Measurements from ENCODE around the gene CYP27B1. TPM values are rescaled to one million over a fixed set of nuclear protein-coding genes. Genes with fewer than 3 reads are reported as not detected.

Gene CYP27B1
- polyA plus RNA-seq, 1 experiment, result 0.29 TPM

DNA sequence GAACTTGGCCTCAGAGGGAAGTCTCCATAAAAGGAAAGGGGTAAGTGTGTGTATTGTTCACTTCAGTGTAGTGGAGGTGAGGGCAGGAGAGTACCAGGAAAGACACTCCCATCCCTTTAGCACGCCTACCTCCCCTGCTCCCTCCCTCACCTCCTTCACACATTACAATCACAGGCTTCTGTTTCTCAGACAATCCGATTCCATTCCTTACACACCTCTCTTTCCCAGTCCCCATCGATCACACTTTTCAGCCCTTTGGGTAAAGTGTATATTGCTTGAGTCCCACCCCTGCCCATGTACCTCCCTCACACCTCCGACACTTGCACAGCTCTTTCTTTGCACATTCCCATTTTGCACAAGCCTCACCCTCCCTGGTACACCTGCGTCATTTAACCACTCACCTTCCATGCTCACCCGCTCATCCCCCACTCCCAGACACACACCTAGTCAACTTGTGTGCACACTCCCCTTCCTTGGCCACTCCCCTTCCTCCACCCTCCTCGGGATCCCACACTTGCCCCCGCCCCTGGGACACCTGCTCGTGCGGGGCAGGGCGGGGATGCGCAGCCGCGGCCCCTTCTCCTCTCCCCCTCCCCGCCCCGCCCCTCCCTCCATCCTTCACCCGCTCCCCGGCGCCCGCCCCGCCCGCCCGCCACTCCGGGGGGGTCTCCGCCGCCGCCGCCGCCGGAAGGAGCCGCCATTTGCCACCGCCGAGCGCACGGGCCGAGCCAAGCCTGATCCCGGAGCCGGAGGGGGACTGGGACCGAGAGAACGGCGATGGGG is 12.3 kb downstream of the CYP27B1 start, which contains the start of gene MARCHF9:
TSS of gene MARCHF9 (plus strand) at position 693 of the 783 bp plus-strand sequence. CDS start 426 bp downstream, outside the sequence.
- Histone ChIP-seq H3K9me3 (ENCODE audit: control insufficient read depth, insufficient read depth, low read length) (no peaks in the 10 kb centered on the region; the same call in 1 of the 2 replicates), H3K27me3 (ENCODE audit: control insufficient read depth, insufficient read depth, low read length) (peaks cover 15% of the 10 kb centered on the region), H3K4me3 (ENCODE audit: low read depth, low read length) (peak within 1 kb of the TSS; percentile 61), H3K27ac (ENCODE audit: low read depth, low read length) (no peak within 1 kb of the TSS)
- TF ChIP-seq CTCF (IDR thresholded peaks at IDR 0.05; ENCODE audit: low read depth, low read length), result no peak
- CTCF ChIA-PET, result no interaction called here
- POLR2A ChIA-PET, result interaction anchor here (0.6 to 1.0 kb wide), 2 partner anchors 18 to 172 kb away, joined by 3 read pairs; partner anchors contain the start of gene EEF1AKMT3
- no peak for DNase-seq (ENCODE audit: low read depth, low spot score)

DNA sequence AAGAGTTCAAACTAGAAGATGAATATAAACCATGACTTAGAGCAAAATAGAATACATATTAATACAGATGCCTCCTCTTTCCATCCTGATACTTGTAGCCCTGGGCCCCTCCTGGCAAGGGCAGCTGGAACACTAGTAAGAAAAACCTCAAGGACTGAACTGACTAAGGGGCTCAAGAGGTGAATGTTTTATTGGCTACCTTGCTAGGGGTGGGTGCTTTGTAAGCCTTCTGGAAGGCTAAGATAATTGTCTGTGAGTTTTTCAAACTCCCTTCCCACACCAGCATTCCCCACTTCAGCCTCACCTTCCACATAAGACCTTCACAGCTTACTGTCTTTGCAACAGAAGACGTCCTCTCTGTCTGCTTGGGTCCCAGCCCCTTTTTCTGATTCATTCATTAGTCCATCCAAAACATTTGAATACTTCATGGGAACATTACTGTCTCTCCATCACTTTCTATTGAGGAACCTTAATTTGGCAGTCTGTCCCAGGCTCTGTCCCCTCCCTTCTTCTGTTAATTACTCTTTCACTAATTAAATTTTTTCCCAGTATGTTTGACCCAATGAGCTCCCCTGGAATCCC is 13.0 kb downstream of the CYP27B1 start:
- no peak for TF ChIP-seq CTCF (IDR thresholded peaks at IDR 0.05; ENCODE audit: low read depth, low read length)
- no peak overlapping the region for H3K27ac ChIP-seq (ENCODE audit: low read depth, low read length)
- DNase-seq (ENCODE audit: low read depth, low spot score), result no peak
- ChIA-PET CTCF (no interaction called here), POLR2A (interaction anchor here (0.6 kb wide), 1 partner anchor 171 kb away, joined by 3 read pairs; no protein-coding TSS in a partner anchor)
- peaks cover 15% of the 10 kb centered on the region for H3K27me3 ChIP-seq (ENCODE audit: control insufficient read depth, insufficient read depth, low read length)
- H3K4me3 ChIP-seq (ENCODE audit: low read depth, low read length), result no peak overlapping the region
- H3K9me3 ChIP-seq (ENCODE audit: control insufficient read depth, insufficient read depth, low read length), result no peaks in the 10 kb centered on the region; the same call in 1 of the 2 replicates

DNA sequence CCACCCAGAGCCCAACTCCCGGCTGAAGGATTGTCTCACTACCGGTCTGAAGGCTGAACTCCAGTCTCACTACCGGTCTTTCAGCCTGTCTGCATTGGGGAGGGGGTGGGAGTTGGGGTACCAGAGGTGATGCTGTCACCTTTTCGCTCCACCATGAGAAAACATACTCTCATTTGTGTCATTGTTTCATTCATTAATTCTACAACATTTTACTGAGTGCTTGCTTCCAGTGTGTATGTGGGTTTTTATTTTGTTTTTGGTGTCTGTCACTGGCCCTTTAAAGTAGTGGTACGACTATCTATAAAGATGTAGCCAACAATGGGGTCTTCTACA is 14.2 kb downstream of the CYP27B1 start:
- CTCF ChIA-PET, result interaction anchor here (1.0 kb wide), 1 partner anchor 27 kb away, joined by 4 read pairs; no protein-coding TSS in a partner anchor

DNA sequence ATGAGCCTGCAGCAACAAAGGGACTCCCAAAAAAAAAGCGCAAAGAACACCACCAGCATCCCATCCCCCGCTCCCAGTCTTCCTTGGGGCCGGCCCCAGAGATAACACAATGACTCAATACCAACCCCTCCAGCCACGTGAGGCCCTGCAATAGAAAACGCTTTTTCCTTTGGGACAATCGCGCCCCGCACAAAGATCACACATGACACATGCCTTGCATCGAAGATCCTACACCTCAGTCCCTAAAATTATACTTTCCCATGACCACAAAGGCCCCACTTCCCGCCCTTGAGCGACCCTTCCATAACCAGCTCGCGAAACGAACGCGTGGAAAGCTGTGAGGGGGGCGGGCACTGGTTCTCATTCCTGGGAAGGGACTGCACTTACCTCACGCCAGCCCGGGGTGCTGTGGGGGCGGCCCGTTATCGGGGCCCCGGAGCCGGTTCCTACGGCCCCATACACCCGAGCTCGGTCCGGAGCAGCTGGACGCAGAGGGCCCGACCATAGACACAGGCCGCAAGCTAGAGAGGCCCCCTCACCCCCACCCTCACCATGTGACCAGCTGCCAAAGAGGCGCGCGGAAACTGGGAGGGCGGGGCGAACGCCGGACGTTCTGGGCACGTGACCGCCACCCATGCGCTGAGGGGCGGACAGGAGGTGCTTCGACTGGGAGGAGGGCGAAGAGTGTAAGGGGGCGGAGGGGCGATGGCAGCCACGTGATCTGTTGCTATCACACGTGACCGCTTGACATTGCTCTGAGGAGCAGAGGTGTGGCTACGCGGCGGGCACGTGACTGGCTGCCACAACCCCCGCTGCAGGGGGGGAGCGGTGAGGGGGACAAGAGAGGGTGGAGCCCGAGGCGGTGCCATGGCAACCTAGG is 14.8 kb downstream of the CYP27B1 start, which contains the start of gene CDK4:
TSS of gene CDK4 (minus strand) at position 523 of the 880 bp plus-strand sequence. CDS start 593 bp downstream, outside the sequence.
- POLR2A ChIA-PET, result interaction anchor here (0.5 to 1.2 kb wide), 3 partner anchors 13 to 95 kb away, joined by 4 to 6 read pairs (median 5); partner anchors contain the start of genes CTDSP2, EEF1AKMT3 and METTL1
- CTCF ChIA-PET, result interaction anchor here (1.0 kb wide), 1 partner anchor 26 kb away, joined by 4 read pairs; no protein-coding TSS in a partner anchor
- peaks cover 15% of the 10 kb centered on the region for H3K27me3 ChIP-seq (ENCODE audit: control insufficient read depth, insufficient read depth, low read length)
- H3K9me3 ChIP-seq (ENCODE audit: control insufficient read depth, insufficient read depth, low read length), result no peaks in the 10 kb centered on the region; the same call in 1 of the 2 replicates
- peak within 1 kb of the TSS; percentile 91 for H3K4me3 ChIP-seq (ENCODE audit: low read depth, low read length)
- DNase-seq (ENCODE audit: low read depth, low spot score), result peak; percentile 100
- peak within 1 kb of the TSS; percentile 91 for H3K27ac ChIP-seq (ENCODE audit: low read depth, low read length)
- TF ChIP-seq CTCF (IDR thresholded peaks at IDR 0.05; ENCODE audit: low read depth, low read length), result no peak

More for the DNA sequence above, 14.2 kb downstream of the CYP27B1 start:
- peak overlapping the region; percentile 49 for H3K4me3 ChIP-seq (ENCODE audit: low read depth, low read length)
- TF ChIP-seq CTCF (IDR thresholded peaks at IDR 0.05; ENCODE audit: low read depth, low read length), result no peak
- no peak overlapping the region for H3K27ac ChIP-seq (ENCODE audit: low read depth, low read length)
- no peak for DNase-seq (ENCODE audit: low read depth, low spot score)
- POLR2A ChIA-PET, result interaction anchor here (0.5 to 1.2 kb wide), 3 partner anchors 12 to 94 kb away, joined by 4 to 6 read pairs (median 5); partner anchors contain the start of genes CTDSP2, EEF1AKMT3 and METTL1
- peaks cover 15% of the 10 kb centered on the region for H3K27me3 ChIP-seq (ENCODE audit: control insufficient read depth, insufficient read depth, low read length)
- no peaks in the 10 kb centered on the region; the same call in 1 of the 2 replicates for H3K9me3 ChIP-seq (ENCODE audit: control insufficient read depth, insufficient read depth, low read length)

All from AG04450 (cell line).